ENCODE measurements around the gene FAM117A. TPM values are rescaled to one million over a fixed set of nuclear protein-coding genes. Genes with fewer than 3 reads are reported as not detected.

The FAM117A gene
- polyA plus RNA-seq (ENCODE audit: insufficient read length in 3 of 3): 10 to 100 TPM; 17.1 to 19.2 (median 19.1) TPM
- long read RNA-seq, donor 1, transcript FAM117A-201 (8 exons, 2,365 nt): major isoform, 5 of 5 reads
- long read RNA-seq, donor 1, partial matches to known transcripts: 0 of 5 reads
- long read RNA-seq, donor 1, other reads (novel, unspliced or antisense): 0 of 5 reads
- long read RNA-seq, donor 2, transcript FAM117A-201 (8 exons, 2,365 nt): major isoform, 5 of 5 reads
- long read RNA-seq, donor 2, partial matches to known transcripts: 0 of 5 reads
- long read RNA-seq, donor 2, other reads (novel, unspliced or antisense): 0 of 5 reads
- long read RNA-seq, donor 3, transcript FAM117A-201 (8 exons, 2,365 nt): major isoform, 15 of 15 reads
- long read RNA-seq, donor 3, partial matches to known transcripts: 0 of 15 reads
- long read RNA-seq, donor 3, other reads (novel, unspliced or antisense): 0 of 15 reads
- long read RNA-seq, donor 4, partial matches to known transcripts: 0 of 3 reads
- long read RNA-seq, donor 4, other reads (novel, unspliced or antisense): 0 of 3 reads
- long read RNA-seq, donor 5: 0 reads
- long read RNA-seq, donor 6, partial matches to known transcripts: 0 of 4 reads
- long read RNA-seq, donor 6, other reads (novel, unspliced or antisense): 0 of 4 reads
- long read RNA-seq, donor 7, partial matches to known transcripts: 0 of 3 reads
- long read RNA-seq, donor 7, other reads (novel, unspliced or antisense): 0 of 3 reads
- long read RNA-seq, donor 8: 0 reads
- long read RNA-seq, donor 9, partial matches to known transcripts: 0 of 2 reads
- long read RNA-seq, donor 9, other reads (novel, unspliced or antisense): 0 of 2 reads
- long read RNA-seq, donor 10, partial matches to known transcripts: 0 of 3 reads
- long read RNA-seq, donor 10, other reads (novel, unspliced or antisense): 0 of 3 reads
- long read RNA-seq, donor 11, transcript FAM117A-201 (8 exons, 2,365 nt): major isoform, 6 of 6 reads
- long read RNA-seq, donor 11, partial matches to known transcripts: 0 of 6 reads
- long read RNA-seq, donor 11, other reads (novel, unspliced or antisense): 0 of 6 reads
- long read RNA-seq, donor 12, partial matches to known transcripts: 17 of 19 reads
- long read RNA-seq, donor 12, other reads (novel, unspliced or antisense): 0 of 19 reads
- long read RNA-seq, donor 13: 0 reads
- long read RNA-seq, donor 14, transcript FAM117A-201 (8 exons, 2,365 nt): major isoform, 8 of 8 reads
- long read RNA-seq, donor 14, partial matches to known transcripts: 0 of 8 reads
- long read RNA-seq, donor 14, other reads (novel, unspliced or antisense): 0 of 8 reads
- long read RNA-seq, donor 15, transcript FAM117A-201 (8 exons, 2,365 nt): major isoform, 5 of 5 reads
- long read RNA-seq, donor 15, partial matches to known transcripts: 0 of 5 reads
- long read RNA-seq, donor 15, other reads (novel, unspliced or antisense): 0 of 5 reads
- long read RNA-seq, donor 16, transcript FAM117A-201 (8 exons, 2,365 nt): major isoform, 14 of 20 reads
- long read RNA-seq, donor 16, partial matches to known transcripts: 6 of 20 reads
- long read RNA-seq, donor 16, other reads (novel, unspliced or antisense): 0 of 20 reads

- DNase-seq (ENCODE audit: extremely low read depth in 1 of 11, low read depth in 9 of 11, low spot score in 4 of 11): peak; percentile 89 to 99 (median 96)
Measured at GRCh38 chr17:49763735-49764558, at the start of gene FAM117A. Gene FAM117A (minus strand): TSS chr17:49764131. CDS start chr17:49764087, 44 bp downstream.

GRCh38 chr17:49809056-49809455, 45.1 kb upstream of the FAM117A start:
- DNase-seq (ENCODE audit: extremely low read depth in 1 of 11, low read depth in 9 of 11, low spot score in 4 of 11): no peak

- no peak for DNase-seq (ENCODE audit: extremely low read depth in 1 of 11, low read depth in 9 of 11, low spot score in 4 of 11)
Measured at GRCh38 chr17:49798738-49799137, 34.8 kb upstream of the FAM117A start.

- DNase-seq (ENCODE audit: extremely low read depth in 1 of 11, low read depth in 9 of 11, low spot score in 4 of 11): no peak
Measured at GRCh38 chr17:49798182-49798581, 34.3 kb upstream of the FAM117A start.

- DNase-seq (ENCODE audit: extremely low read depth in 1 of 11, low read depth in 9 of 11, low spot score in 4 of 11): no peak
Measured at GRCh38 chr17:49795372-49795771, 31.4 kb upstream of the FAM117A start.

- DNase-seq (ENCODE audit: extremely low read depth in 1 of 11, low read depth in 9 of 11, low spot score in 4 of 11): no peak
Measured at GRCh38 chr17:49793309-49793708, 29.4 kb upstream of the FAM117A start.

- DNase-seq (ENCODE audit: extremely low read depth in 1 of 11, low read depth in 9 of 11, low spot score in 4 of 11): no peak
Measured at GRCh38 chr17:49789243-49789578, 25.3 kb upstream of the FAM117A start.

- peak; percentile 97 to 100 (median 99) for DNase-seq (ENCODE audit: extremely low read depth in 1 of 11, low read depth in 9 of 11, low spot score in 4 of 11)
Measured at GRCh38 chr17:49788478-49789242, 24.7 kb upstream of the FAM117A start, which contains the start of gene KAT7. Gene KAT7 (plus strand): TSS chr17:49788681. CDS start chr17:49788835, 154 bp downstream.

- no peak for DNase-seq (ENCODE audit: extremely low read depth in 1 of 11, low read depth in 9 of 11, low spot score in 4 of 11)
Measured at GRCh38 chr17:49787884-49788477, 24.1 kb upstream of the FAM117A start.

GRCh38 chr17:49784636-49785035, 20.7 kb upstream of the FAM117A start:
- no peak for DNase-seq (ENCODE audit: extremely low read depth in 1 of 11, low read depth in 9 of 11, low spot score in 4 of 11)

GRCh38 chr17:49783791-49784190, 19.9 kb upstream of the FAM117A start:
- no peak for DNase-seq (ENCODE audit: extremely low read depth in 1 of 11, low read depth in 9 of 11, low spot score in 4 of 11)

GRCh38 chr17:49783071-49783715, 19.3 kb upstream of the FAM117A start:
- no peak for DNase-seq (ENCODE audit: extremely low read depth in 1 of 11, low read depth in 9 of 11, low spot score in 4 of 11)

GRCh38 chr17:49779739-49780231, 15.9 kb upstream of the FAM117A start:
- DNase-seq (ENCODE audit: extremely low read depth in 1 of 11, low read depth in 9 of 11, low spot score in 4 of 11): peak in 3 of 11 donors; percentile 34 to 47 (median 42)

- no peak for DNase-seq (ENCODE audit: extremely low read depth in 1 of 11, low read depth in 9 of 11, low spot score in 4 of 11)
Measured at GRCh38 chr17:49779156-49779738, 15.3 kb upstream of the FAM117A start.

- no peak for DNase-seq (ENCODE audit: extremely low read depth in 1 of 11, low read depth in 9 of 11, low spot score in 4 of 11)
Measured at GRCh38 chr17:49777563-49777962, 13.6 kb upstream of the FAM117A start.
